Measurements from ENCODE around the gene C1QTNF1. TPM values are rescaled to one million over a fixed set of nuclear protein-coding genes. Genes with fewer than 3 reads are reported as not detected.

The C1QTNF1 gene
- total RNA-seq, 1 experiment from 2014 or later = 4.0 TPM

- no peaks in the 10 kb centered on the region for H3K9me2 ChIP-seq (ENCODE audit: insufficient read depth)
- no peak overlapping the region for H3K9ac ChIP-seq (ENCODE audit: low read length)
- intact Hi-C loops (cut with micrococcal nuclease) = no loop called here
Observed at GRCh38 chr17:79048826-79049755, 25.1 kb downstream of the C1QTNF1 start.

GRCh38 chr17:79049821-79050220 lies 25.9 kb downstream of the C1QTNF1 start:
- intact Hi-C loops (cut with micrococcal nuclease) = no loop called here
- ChIA-PET POLR2A (no interaction called here), RAD21 (ENCODE audit: low non-redundant PET in 1 of 2, low total read pairs in 2 of 2, uncharacterized antibody in 2 of 2, unreplicated experiment in 2 of 2) (no interaction called here), CTCF (interaction anchor here (1.0 kb wide), 1 partner anchor 10 kb away, joined by 3 read pairs; no protein-coding TSS in a partner anchor)
- Histone ChIP-seq H3K36me3 (ENCODE audit: control insufficient read depth in 1 of 2, insufficient read depth in 2 of 2, low read length in 2 of 2) (no peaks in the 10 kb centered on the region), H3K9me2 (ENCODE audit: insufficient read depth) (no peaks in the 10 kb centered on the region), H3K4me3 (replicated peaks in 1 of 2; ENCODE audit: low read depth in 1 of 2, low read length in 2 of 2) (no peak overlapping the region), H3K27me3 (ENCODE audit: insufficient read depth, low read length) (no peaks in the 10 kb centered on the region), H3K4me1 (ENCODE audit: control insufficient read depth in 1 of 2, insufficient read depth in 2 of 2, low read length in 2 of 2) (peaks cover 0 to 8% of the 10 kb centered on the region in 2 experiments; a peak in 1 of 4 replicates), H3K79me2 (ENCODE audit: insufficient read depth, low read length) (no peaks in the 10 kb centered on the region), H4K20me1 (ENCODE audit: insufficient read depth) (no peaks in the 10 kb centered on the region), H3K4me2 (ENCODE audit: low read length) (no peak overlapping the region), H3K27ac (ENCODE audit: low read depth, low read length) (no peak overlapping the region), H3K9ac (ENCODE audit: low read length) (no peak overlapping the region), H3K9me3 (ENCODE audit: control insufficient read depth in 1 of 2, insufficient read depth in 1 of 2, low read depth in 1 of 2, low read length in 2 of 2) (0 out of 4 replicates have a peak, but pooled peaks cover 0 to 3% of the 10 kb centered on the region in 2 experiments), H2AFZ (ENCODE audit: low read depth, low read length, poor library complexity, severe bottlenecking) (no peak overlapping the region)
- TF ChIP-seq ZFX (IDR thresholded peaks at IDR 0.05) = no peak
- ATAC-seq (no peak), DNase-seq (ENCODE audit: low read depth, low spot score) (no peak)
- no TSS peak for BruUV-seq (replicated peaks)

More at GRCh38 chr17:79048826-79049755, 25.1 kb downstream of the C1QTNF1 start:
- no peaks in the 10 kb centered on the region for H3K27me3 ChIP-seq (ENCODE audit: insufficient read depth, low read length)
- H3K9me3 ChIP-seq (ENCODE audit: control insufficient read depth in 1 of 2, insufficient read depth in 1 of 2, low read depth in 1 of 2, low read length in 2 of 2) = no peaks in the 10 kb centered on the region
- ChIA-PET POLR2A (no interaction called here), RAD21 (ENCODE audit: low non-redundant PET in 1 of 2, low total read pairs in 2 of 2, uncharacterized antibody in 2 of 2, unreplicated experiment in 2 of 2) (interaction anchor here in 1 of 2 experiments (0.6 kb wide), 1 partner anchor 44 kb away, joined by 7 read pairs; no protein-coding TSS in a partner anchor), CTCF (no interaction called here)
- no peak for TF ChIP-seq CBX3 (IDR thresholded peaks at IDR 0.05; ENCODE audit: low read depth)
- H3K4me2 ChIP-seq (ENCODE audit: low read length) = no peak overlapping the region
- H2AFZ ChIP-seq (ENCODE audit: low read depth, low read length, poor library complexity, severe bottlenecking) = no peak overlapping the region
- peaks cover 0 to 8% of the 10 kb centered on the region in 2 experiments; a peak in 1 of 4 replicates for H3K4me1 ChIP-seq (ENCODE audit: control insufficient read depth in 1 of 2, insufficient read depth in 2 of 2, low read length in 2 of 2)
- no peak overlapping the region; the same call in 1 of the 2 replicates for H3K27ac ChIP-seq (ENCODE audit: low read depth, low read length)
- H3K36me3 ChIP-seq (ENCODE audit: control insufficient read depth in 1 of 2, insufficient read depth in 2 of 2, low read length in 2 of 2) = no peaks in the 10 kb centered on the region
- ATAC-seq = no peak
- no peaks in the 10 kb centered on the region for H4K20me1 ChIP-seq (ENCODE audit: insufficient read depth)
- no peak overlapping the region for H3K4me3 ChIP-seq (replicated peaks in 1 of 2; ENCODE audit: low read depth in 1 of 2, low read length in 2 of 2)
- DNase-seq (ENCODE audit: low read depth, low spot score) = no peak
- no TSS peak for BruUV-seq (replicated peaks)
- H3K79me2 ChIP-seq (ENCODE audit: insufficient read depth, low read length) = no peaks in the 10 kb centered on the region

All from HCT116 (cell line).